Tibial nerve (tissue), 4 donors: ENCODE data around the gene FBXL22.

Experiments used
- EP300 ChIP-seq, 2 donors: sonication (generic); formaldehyde crosslinking; IDR thresholded peaks; one replicate each; pipeline ENCODE4 v1.6.1; 2017; ENCODE audit warnings: antibody characterized with exemption in 2 of 2, mild to moderate bottlenecking in 1 of 2
- POLR2A ChIP-seq, 2 donors: fragments of 450-650 bp; IDR thresholded peaks; one replicate each; pipeline ENCODE4 v1.6.1; 2017; ENCODE audit warnings: antibody characterized with exemption in 2 of 2, mild to moderate bottlenecking in 2 of 2, moderate library complexity in 2 of 2
- TF ChIP-seq, protein P1 (sequence below), 5 experiments: fragments of 200-600 bp in 3 of 5; fragments of 450-650 bp in 2 of 5; sonication (generic) in 3 of 5; IDR thresholded peaks; one replicate each; pipeline ENCODE4 v1.5.1; 2016 to 2019; ENCODE audit warnings: antibody characterized with exemption in 5 of 5, mild to moderate bottlenecking in 3 of 5, moderate library complexity in 2 of 5

DNA sequence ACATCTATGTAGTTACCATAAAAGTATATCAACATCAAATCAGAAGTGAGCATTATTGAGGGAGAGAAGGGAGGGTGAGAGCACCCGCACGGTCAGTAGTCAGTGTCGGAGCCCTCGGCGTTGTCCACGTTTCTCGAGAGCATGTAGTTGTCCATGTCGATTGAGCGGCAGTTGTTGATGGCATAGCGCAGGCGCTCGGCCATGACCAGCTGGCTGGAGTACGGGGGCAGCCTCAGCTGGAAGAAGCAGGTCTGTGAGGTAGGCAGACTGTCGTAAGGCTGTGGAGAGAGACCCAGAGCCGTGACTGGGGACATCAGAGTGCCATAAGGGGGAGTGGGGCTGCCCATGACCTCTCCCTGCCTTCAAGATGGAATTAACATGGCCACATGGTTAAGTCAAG is 11.8 kb downstream of the FBXL22 start:
- TF ChIP-seq POLR2A (IDR thresholded peaks at IDR 0.05) = no peak
- TF ChIP-seq, protein P1, sequence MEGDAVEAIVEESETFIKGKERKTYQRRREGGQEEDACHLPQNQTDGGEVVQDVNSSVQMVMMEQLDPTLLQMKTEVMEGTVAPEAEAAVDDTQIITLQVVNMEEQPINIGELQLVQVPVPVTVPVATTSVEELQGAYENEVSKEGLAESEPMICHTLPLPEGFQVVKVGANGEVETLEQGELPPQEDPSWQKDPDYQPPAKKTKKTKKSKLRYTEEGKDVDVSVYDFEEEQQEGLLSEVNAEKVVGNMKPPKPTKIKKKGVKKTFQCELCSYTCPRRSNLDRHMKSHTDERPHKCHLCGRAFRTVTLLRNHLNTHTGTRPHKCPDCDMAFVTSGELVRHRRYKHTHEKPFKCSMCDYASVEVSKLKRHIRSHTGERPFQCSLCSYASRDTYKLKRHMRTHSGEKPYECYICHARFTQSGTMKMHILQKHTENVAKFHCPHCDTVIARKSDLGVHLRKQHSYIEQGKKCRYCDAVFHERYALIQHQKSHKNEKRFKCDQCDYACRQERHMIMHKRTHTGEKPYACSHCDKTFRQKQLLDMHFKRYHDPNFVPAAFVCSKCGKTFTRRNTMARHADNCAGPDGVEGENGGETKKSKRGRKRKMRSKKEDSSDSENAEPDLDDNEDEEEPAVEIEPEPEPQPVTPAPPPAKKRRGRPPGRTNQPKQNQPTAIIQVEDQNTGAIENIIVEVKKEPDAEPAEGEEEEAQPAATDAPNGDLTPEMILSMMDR (IDR thresholded peaks at IDR 0.05) = no peak
- no peak for TF ChIP-seq EP300 (IDR thresholded peaks at IDR 0.05)
